DOHH2 (cell line): ENCODE data around the gene FRMD4B.

Source experiments
- H3F3A ChIP-seq: fragments of 200-600 bp; sonication (generic), shearing (Covaris generic); 2 replicates; pipeline ENCODE4 v1.6.0; 2016; ENCODE audit warnings: antibody characterized with exemption, mild to moderate bottlenecking; ENCODE audit not compliant: control insufficient read depth, insufficient read depth
- H3K27ac ChIP-seq: fragments of 200-600 bp; sonication (generic); 2 replicates; pipeline ENCODE4 v1.5.1; 2014; ENCODE audit warnings: low read depth, mild to moderate bottlenecking, low read length, moderate library complexity
- H3K27me3 ChIP-seq: fragments of 200-600 bp; sonication (generic); 2 replicates; pipeline ENCODE4 v1.6.1; 2014; ENCODE audit warnings: mild to moderate bottlenecking, low read length, mixed read lengths; ENCODE audit not compliant: control insufficient read depth
- H3K36me3 ChIP-seq: fragments of 200-600 bp; sonication (generic); 2 replicates; pipeline ENCODE4 v1.6.1; 2014; ENCODE audit warnings: mild to moderate bottlenecking, low read length, moderate library complexity, mixed read lengths; ENCODE audit not compliant: control insufficient read depth
- H3K4me1 ChIP-seq: fragments of 200-600 bp; sonication (generic); 2 replicates; pipeline ENCODE4 v1.6.1; 2014; ENCODE audit warnings: mild to moderate bottlenecking, low read length, mixed read lengths; ENCODE audit not compliant: control insufficient read depth
- H3K4me2 ChIP-seq: fragments of 200-600 bp; sonication (generic); 2 replicates; pipeline ENCODE4 v1.6.0; 2014; ENCODE audit warnings: mild to moderate bottlenecking, low read length, moderate library complexity
- H3K4me3 ChIP-seq: fragments of 200-600 bp; sonication (generic); 2 replicates; pipeline ENCODE4 v1.5.1; 2014; ENCODE audit warnings: mild to moderate bottlenecking, low read length, mixed read lengths
- H3K79me2 ChIP-seq: fragments of 200-600 bp; sonication (generic); 2 replicates; pipeline ENCODE4 v1.6.1; 2014; ENCODE audit warnings: mild to moderate bottlenecking, low read length, mixed read lengths; ENCODE audit not compliant: control insufficient read depth
- H3K9me2 ChIP-seq: fragments of 200-600 bp; sonication (generic); replicated peaks from 2 replicates; pipeline ENCODE4 v1.6.1; 2014; ENCODE audit warnings: mild to moderate bottlenecking, low read length, mixed read lengths; ENCODE audit not compliant: control insufficient read depth
- H3K9me3 ChIP-seq: fragments of 200-600 bp; sonication (generic); 2 replicates; pipeline ENCODE4 v1.6.1; 2014; ENCODE audit warnings: antibody characterized with exemption, low read length, mixed read lengths; ENCODE audit not compliant: control insufficient read depth, insufficient read depth
- H4K20me1 ChIP-seq: fragments of 200-600 bp; sonication (generic); 2 replicates; pipeline ENCODE4 v1.6.0; 2014; ENCODE audit warnings: low read depth, mild to moderate bottlenecking, antibody characterized with exemption, low read length, moderate library complexity; ENCODE audit not compliant: control insufficient read depth, insufficient read depth
- EZH2phosphoT487 ChIP-seq: fragments of 200-600 bp; sonication (generic); IDR thresholded peaks from 2 replicates; pipeline ENCODE4 v1.6.1; 2017; ENCODE audit warnings: borderline replicate concordance, mild to moderate bottlenecking, antibody characterized with exemption, low read length, moderate library complexity, mixed read lengths
- TF ChIP-seq, protein P1 (sequence below): fragments of 200-600 bp; sonication (generic); IDR thresholded peaks from one replicate; pipeline ENCODE4 v1.5.1; 2014; ENCODE audit warnings: antibody characterized with exemption, mild to moderate bottlenecking, low read depth, low read length; ENCODE audit not compliant: poor library complexity, severe bottlenecking

The FRMD4B gene

DNA sequence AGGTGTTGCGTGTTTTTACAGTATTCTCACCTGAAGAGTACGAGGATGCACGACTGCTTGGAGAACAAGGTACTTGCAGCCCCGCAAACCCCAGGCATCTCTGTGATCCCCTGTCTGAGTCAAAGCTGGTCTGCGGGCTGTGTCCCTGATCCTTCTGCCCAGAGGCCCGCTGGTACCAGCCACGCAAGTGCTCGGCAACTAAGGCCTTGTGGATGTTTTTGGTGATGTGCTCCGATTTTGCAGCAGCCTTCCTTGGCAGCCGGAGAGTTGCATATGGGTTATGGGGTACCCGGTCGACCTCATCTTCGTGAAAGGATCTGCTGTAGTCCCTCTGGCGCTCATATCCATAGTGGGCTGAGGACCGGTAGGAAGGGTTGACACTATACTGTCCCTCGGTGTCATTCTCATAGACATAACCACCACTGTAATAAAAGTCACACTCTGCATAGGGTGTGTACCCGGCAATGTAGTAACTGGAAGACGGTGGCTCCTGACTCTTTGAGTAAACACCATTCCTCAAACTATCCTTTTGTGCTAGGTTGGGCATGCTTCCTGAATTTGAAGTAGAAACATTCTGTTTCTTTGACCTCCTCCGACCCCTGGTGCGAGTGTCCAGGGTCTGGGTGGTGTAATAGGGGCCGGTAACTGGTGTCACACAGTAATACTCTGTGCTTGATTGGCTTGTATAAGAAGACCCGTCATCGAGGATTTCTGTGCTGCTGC lies 204.9 kb downstream of the FRMD4B start:
- H3K9me3 ChIP-seq, result no peaks in the 10 kb centered on the region
- no peaks in the 10 kb centered on the region for H3K9me2 ChIP-seq
- H3K4me2 ChIP-seq, result no peak overlapping the region
- no peaks in the 10 kb centered on the region for H3K4me1 ChIP-seq
- H3F3A ChIP-seq, result no peaks in the 10 kb centered on the region
- H3K36me3 ChIP-seq, result no peaks in the 10 kb centered on the region
- H3K79me2 ChIP-seq, result no peaks in the 10 kb centered on the region
- no peak overlapping the region for H3K27ac ChIP-seq
- no peak overlapping the region for H3K4me3 ChIP-seq
- no peaks in the 10 kb centered on the region for H4K20me1 ChIP-seq
- no peak for TF ChIP-seq EZH2phosphoT487
- TF ChIP-seq, protein P1, sequence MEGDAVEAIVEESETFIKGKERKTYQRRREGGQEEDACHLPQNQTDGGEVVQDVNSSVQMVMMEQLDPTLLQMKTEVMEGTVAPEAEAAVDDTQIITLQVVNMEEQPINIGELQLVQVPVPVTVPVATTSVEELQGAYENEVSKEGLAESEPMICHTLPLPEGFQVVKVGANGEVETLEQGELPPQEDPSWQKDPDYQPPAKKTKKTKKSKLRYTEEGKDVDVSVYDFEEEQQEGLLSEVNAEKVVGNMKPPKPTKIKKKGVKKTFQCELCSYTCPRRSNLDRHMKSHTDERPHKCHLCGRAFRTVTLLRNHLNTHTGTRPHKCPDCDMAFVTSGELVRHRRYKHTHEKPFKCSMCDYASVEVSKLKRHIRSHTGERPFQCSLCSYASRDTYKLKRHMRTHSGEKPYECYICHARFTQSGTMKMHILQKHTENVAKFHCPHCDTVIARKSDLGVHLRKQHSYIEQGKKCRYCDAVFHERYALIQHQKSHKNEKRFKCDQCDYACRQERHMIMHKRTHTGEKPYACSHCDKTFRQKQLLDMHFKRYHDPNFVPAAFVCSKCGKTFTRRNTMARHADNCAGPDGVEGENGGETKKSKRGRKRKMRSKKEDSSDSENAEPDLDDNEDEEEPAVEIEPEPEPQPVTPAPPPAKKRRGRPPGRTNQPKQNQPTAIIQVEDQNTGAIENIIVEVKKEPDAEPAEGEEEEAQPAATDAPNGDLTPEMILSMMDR, result no peak
- no peaks in the 10 kb centered on the region for H3K27me3 ChIP-seq

DNA sequence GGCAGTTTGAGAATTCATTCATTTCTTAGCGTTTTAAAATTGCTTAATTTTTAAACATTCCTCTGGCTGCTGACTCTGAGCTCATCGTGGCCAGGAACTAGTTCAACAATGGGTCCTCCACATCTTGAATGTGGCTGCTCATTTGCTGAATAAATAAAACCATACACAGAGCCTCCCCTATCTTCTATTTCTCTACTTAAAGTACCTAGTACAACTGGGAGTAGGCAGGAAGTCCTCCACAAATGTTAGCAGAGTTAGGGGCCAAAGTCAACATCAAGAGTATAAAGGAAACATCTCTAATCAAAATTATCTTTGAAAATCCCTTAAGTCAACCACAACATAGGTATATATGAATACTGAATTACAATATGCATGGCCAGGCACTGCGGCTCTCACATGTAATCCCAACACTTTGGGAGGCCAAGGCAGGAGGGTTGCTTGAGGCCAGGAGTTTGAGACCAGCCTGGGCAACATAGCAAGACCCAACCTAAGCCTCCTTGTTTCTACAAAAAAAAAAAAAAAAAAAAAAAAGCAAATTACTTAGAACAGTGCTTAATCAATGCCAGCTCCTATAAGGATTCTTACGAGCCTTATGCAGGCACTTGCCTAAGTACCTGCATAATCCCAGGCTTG lies 206.0 kb downstream of the FRMD4B start:
- Histone ChIP-seq H3K27me3 (no peaks in the 10 kb centered on the region), H3K4me3 (no peak overlapping the region), H3K9me2 (no peaks in the 10 kb centered on the region), H3F3A (no peaks in the 10 kb centered on the region), H4K20me1 (no peaks in the 10 kb centered on the region), H3K9me3 (no peaks in the 10 kb centered on the region), H3K79me2 (no peaks in the 10 kb centered on the region), H3K27ac (no peak overlapping the region), H3K36me3 (no peaks in the 10 kb centered on the region), H3K4me2 (no peak overlapping the region), H3K4me1 (no peaks in the 10 kb centered on the region)
- TF ChIP-seq EZH2phosphoT487, result no peak

DNA sequence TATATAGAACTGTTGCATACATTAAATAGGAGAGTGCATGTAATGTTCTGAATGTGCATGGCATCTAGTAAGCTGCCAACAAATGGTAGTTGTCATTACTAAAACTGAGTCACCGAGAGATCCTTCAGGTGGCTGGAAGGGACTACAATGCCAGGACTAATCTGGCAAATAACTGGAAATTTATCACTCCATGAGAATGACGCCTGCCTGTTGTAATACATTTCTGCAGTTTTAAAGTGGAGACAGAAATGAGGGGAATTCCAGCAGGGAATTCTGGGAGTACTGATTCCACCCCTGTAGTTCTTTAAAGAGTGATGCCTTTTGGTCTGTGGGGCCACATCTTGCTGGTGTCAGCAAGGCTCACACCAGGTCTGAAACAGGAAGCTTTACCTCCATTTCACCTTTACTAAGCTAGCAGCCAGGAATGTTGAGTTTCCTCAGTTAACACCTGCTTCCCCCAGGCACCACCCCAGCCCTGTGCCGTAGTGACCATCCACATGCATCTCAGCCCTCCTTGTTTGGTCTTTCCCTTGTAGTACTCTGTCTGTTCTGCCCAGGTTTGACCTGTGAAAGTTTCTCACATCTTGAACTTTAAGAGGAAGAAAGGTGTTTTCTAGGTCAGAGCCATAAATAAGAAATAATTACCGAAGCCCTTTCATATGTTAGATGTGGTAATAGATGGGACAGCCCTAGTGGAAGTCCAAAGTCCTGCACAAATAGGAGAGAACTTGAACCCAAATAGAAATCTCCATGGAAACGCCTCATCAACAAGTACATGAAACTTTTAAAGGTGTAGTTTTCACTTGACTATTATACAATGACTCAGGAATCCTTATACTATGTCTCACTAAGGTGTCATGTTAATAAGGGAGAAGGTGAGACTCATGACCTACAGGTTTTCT lies 206.8 kb downstream of the FRMD4B start:
- Histone ChIP-seq H3F3A (no peaks in the 10 kb centered on the region), H3K4me2 (no peak overlapping the region), H3K79me2 (no peaks in the 10 kb centered on the region), H4K20me1 (no peaks in the 10 kb centered on the region), H3K4me3 (no peak overlapping the region), H3K9me2 (no peaks in the 10 kb centered on the region), H3K27ac (no peak overlapping the region), H3K36me3 (no peaks in the 10 kb centered on the region), H3K9me3 (no peaks in the 10 kb centered on the region), H3K27me3 (no peaks in the 10 kb centered on the region), H3K4me1 (no peaks in the 10 kb centered on the region)
- TF ChIP-seq EZH2phosphoT487, result no peak

DNA sequence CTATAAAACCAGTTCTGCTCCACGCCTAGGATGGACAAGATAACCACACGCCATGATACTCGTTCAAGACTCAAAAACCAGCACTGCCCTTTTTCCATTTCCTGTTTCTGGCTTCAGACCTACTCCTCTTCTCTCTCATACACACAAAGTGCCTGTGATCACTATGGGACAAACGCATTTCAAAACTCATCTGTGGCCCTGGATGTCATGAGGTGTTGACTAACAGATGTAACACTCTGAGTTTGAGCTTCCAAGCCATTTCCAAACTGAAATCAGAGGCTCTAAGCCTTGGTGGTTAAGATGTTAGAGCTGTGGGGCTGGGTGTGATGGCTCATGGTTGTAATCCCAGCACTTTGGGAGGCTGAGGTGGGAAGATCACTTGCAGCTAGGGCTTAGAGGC lies 207.8 kb downstream of the FRMD4B start:
- Histone ChIP-seq H3K36me3 (no peaks in the 10 kb centered on the region), H3K27me3 (no peaks in the 10 kb centered on the region), H4K20me1 (no peaks in the 10 kb centered on the region), H3K4me1 (no peaks in the 10 kb centered on the region), H3K9me2 (no peaks in the 10 kb centered on the region), H3K4me2 (no peak overlapping the region), H3K4me3 (no peak overlapping the region), H3K27ac (no peak overlapping the region), H3K9me3 (no peaks in the 10 kb centered on the region), H3F3A (no peaks in the 10 kb centered on the region), H3K79me2 (no peaks in the 10 kb centered on the region)
- no peak for TF ChIP-seq EZH2phosphoT487
- TF ChIP-seq, protein P1, result no peak
